GM19240 (cell line): ENCODE results near the gene PTGR1.
"Not testable (repeated sequence)": the region's sequence is repeated elsewhere in the genome, so short reads cannot be mapped to it uniquely, and the experiment has no call there.

Experiments used
- DNase-seq: peaks from one replicate; pipeline ENCODE4 v3.0.0; 2011; ENCODE audit warnings: low spot score; ENCODE audit not compliant: insufficient read length

Gene PTGR1

GRCh38 chr9:111599092-111599954 is at the start of gene PTGR1:
Gene PTGR1, minus strand, starts transcription at chr9:111599647. Its CDS starts 2,225 bp downstream, at chr9:111597422.
- DNase-seq = no peak

GRCh38 chr9:111649016-111649415 is 49.6 kb upstream of the PTGR1 start:
- DNase-seq = no peak

GRCh38 chr9:111648066-111648465 is 48.6 kb upstream of the PTGR1 start:
- DNase-seq = no peak

GRCh38 chr9:111646417-111646816 is 47.0 kb upstream of the PTGR1 start:
- no peak for DNase-seq

- DNase-seq = no peak
Measured at GRCh38 chr9:111645806-111646205, 46.4 kb upstream of the PTGR1 start.

- DNase-seq = no peak
Measured at GRCh38 chr9:111644195-111644772, 44.8 kb upstream of the PTGR1 start.

GRCh38 chr9:111637421-111637950 is 38.0 kb upstream of the PTGR1 start:
- no peak for DNase-seq

GRCh38 chr9:111634860-111635259 is 35.4 kb upstream of the PTGR1 start:
- DNase-seq = no peak

- DNase-seq = no peak
Measured at GRCh38 chr9:111633389-111633736, 33.9 kb upstream of the PTGR1 start.

GRCh38 chr9:111632695-111633388 is 33.4 kb upstream of the PTGR1 start:
- no peak for DNase-seq

GRCh38 chr9:111632060-111632459 is 32.6 kb upstream of the PTGR1 start:
- no peak for DNase-seq

- peak; percentile 99 for DNase-seq
Measured at GRCh38 chr9:111631214-111631971, 31.9 kb upstream of the PTGR1 start, which contains the start of gene DNAJC25. Gene DNAJC25, plus strand, starts transcription at chr9:111631334. Its CDS starts 74 bp downstream, at chr9:111631408.

GRCh38 chr9:111630964-111631213 is 31.4 kb upstream of the PTGR1 start:
- no peak for DNase-seq

GRCh38 chr9:111630182-111630963 is 30.9 kb upstream of the PTGR1 start:
- no peak for DNase-seq

GRCh38 chr9:111628411-111628810 is 29.0 kb upstream of the PTGR1 start:
- DNase-seq = no peak

GRCh38 chr9:111627260-111627963 is 28.0 kb upstream of the PTGR1 start:
- no peak for DNase-seq

GRCh38 chr9:111622626-111623025 is 23.2 kb upstream of the PTGR1 start:
- no peak for DNase-seq

- no peak for DNase-seq
Measured at GRCh38 chr9:111621895-111622480, 22.5 kb upstream of the PTGR1 start.

- DNase-seq = not testable (repeated sequence)
Measured at GRCh38 chr9:111617349-111617748, 17.9 kb upstream of the PTGR1 start.

GRCh38 chr9:111615928-111616327 is 16.5 kb upstream of the PTGR1 start:
- DNase-seq = no peak
